AG10803 (cell line): Measurements from ENCODE around the gene LOXL1.

ENCODE experiments used
- DNase-seq: peaks from one replicate; pipeline ENCODE4 v3.0.0; 2010; ENCODE audit warnings: low read depth
- H3K4me3 ChIP-seq: 2 replicates; pipeline ENCODE4 v1.5.1; 2011; ENCODE audit warnings: mild to moderate bottlenecking, low read length, control low read depth
- CTCF ChIP-seq: conservative IDR thresholded peaks from 2 replicates; pipeline ENCODE4 v1.5.1; 2011; ENCODE audit warnings: mild to moderate bottlenecking, low read length, control low read depth, inconsistent platforms

LOXL1 gene

GRCh38 chr15:73919706-73920105 lies 6.6 kb upstream of the LOXL1 start:
- no peak for DNase-seq

GRCh38 chr15:73921254-73921925 lies 4.9 kb upstream of the LOXL1 start:
- H3K4me3 ChIP-seq = no peak overlapping the region
- TF ChIP-seq CTCF = no peak
- no peak for DNase-seq

More at GRCh38 chr15:73919706-73920105, 6.6 kb upstream of the LOXL1 start:
- H3K4me3 ChIP-seq = no peak overlapping the region
- no peak for TF ChIP-seq CTCF

GRCh38 chr15:73922186-73923151 lies 3.8 kb upstream of the LOXL1 start:
- TF ChIP-seq CTCF = no peak
- peak overlapping the region; percentile 20 for H3K4me3 ChIP-seq
- DNase-seq = peak; percentile 75

GRCh38 chr15:73923156-73923487 lies 3.1 kb upstream of the LOXL1 start:
- peak overlapping the region; percentile 20 for H3K4me3 ChIP-seq
- no peak for TF ChIP-seq CTCF
- no peak for DNase-seq

GRCh38 chr15:73923488-73924164 lies 2.6 kb upstream of the LOXL1 start:
- H3K4me3 ChIP-seq = no peak overlapping the region
- TF ChIP-seq CTCF = no peak
- DNase-seq = no peak

- peak overlapping the region; percentile 28; the same call in 1 of the 2 replicates for H3K4me3 ChIP-seq
- TF ChIP-seq CTCF = no peak
- peak; percentile 84 for DNase-seq
These were observed 1.9 kb upstream of the LOXL1 start for GRCh38 chr15:73924171-73924921.
